WI38 (cell line): ENCODE results near the gene SH3BP4.

Source experiments
- H3K4me3 ChIP-seq: 2 replicates; pipeline ENCODE4 v1.5.1; 2011; ENCODE audit warnings: low read depth, mild to moderate bottlenecking, control low read depth, low read length
- TF ChIP-seq, protein P1 (sequence below): IDR thresholded peaks from 2 replicates; pipeline ENCODE4 v1.5.1; 2012; ENCODE audit warnings: low read depth, mild to moderate bottlenecking, control low read depth, low read length

The SH3BP4 gene

DNA sequence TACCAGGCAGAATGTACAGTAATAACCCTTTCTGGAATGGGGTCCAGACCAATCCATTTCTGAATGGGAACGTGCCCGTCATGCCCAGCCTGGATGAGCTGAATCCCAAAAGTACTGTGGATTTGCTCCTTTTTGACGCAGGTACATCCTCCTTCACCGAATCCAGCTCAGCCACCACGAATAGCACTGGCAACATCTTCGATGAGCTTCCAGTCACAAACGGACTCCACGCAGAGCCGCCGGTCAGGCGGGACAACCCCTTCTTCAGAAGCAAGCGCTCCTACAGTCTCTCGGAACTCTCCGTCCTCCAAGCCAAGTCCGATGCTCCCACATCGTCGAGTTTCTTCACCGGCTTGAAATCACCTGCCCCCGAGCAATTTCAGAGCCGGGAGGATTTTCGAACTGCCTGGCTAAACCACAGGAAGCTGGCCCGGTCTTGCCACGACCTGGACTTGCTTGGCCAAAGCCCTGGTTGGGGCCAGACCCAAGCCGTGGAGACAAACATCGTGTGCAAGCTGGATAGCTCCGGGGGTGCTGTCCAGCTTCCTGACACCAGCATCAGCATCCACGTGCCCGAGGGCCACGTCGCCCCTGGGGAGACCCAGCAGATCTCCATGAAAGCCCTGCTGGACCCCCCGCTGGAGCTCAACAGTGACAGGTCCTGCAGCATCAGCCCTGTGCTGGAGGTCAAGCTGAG lies 89.6 kb downstream of the SH3BP4 start:
- TF ChIP-seq, protein P1, sequence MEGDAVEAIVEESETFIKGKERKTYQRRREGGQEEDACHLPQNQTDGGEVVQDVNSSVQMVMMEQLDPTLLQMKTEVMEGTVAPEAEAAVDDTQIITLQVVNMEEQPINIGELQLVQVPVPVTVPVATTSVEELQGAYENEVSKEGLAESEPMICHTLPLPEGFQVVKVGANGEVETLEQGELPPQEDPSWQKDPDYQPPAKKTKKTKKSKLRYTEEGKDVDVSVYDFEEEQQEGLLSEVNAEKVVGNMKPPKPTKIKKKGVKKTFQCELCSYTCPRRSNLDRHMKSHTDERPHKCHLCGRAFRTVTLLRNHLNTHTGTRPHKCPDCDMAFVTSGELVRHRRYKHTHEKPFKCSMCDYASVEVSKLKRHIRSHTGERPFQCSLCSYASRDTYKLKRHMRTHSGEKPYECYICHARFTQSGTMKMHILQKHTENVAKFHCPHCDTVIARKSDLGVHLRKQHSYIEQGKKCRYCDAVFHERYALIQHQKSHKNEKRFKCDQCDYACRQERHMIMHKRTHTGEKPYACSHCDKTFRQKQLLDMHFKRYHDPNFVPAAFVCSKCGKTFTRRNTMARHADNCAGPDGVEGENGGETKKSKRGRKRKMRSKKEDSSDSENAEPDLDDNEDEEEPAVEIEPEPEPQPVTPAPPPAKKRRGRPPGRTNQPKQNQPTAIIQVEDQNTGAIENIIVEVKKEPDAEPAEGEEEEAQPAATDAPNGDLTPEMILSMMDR, result no peak

DNA sequence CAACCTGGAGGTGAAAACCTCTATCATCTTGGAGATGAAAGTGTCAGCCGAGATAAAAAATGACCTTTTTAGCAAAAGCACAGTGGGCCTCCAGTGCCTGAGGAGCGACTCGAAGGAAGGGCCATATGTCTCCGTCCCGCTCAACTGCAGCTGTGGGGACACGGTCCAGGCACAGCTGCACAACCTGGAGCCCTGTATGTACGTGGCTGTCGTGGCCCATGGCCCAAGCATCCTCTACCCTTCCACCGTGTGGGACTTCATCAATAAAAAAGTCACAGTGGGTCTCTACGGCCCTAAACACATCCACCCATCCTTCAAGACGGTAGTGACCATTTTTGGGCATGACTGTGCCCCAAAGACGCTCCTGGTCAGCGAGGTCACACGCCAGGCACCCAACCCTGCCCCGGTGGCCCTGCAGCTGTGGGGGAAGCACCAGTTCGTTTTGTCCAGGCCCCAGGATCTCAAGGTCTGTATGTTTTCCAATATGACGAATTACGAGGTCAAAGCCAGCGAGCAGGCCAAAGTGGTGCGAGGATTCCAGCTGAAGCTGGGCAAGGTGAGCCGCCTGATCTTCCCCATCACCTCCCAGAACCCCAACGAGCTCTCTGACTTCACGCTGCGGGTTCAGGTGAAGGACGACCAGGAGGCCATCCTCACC lies 90.2 kb downstream of the SH3BP4 start:
- TF ChIP-seq, protein P1, result no peak

More for the DNA sequence above, 89.6 kb downstream of the SH3BP4 start:
- no peak overlapping the region for H3K4me3 ChIP-seq

DNA sequence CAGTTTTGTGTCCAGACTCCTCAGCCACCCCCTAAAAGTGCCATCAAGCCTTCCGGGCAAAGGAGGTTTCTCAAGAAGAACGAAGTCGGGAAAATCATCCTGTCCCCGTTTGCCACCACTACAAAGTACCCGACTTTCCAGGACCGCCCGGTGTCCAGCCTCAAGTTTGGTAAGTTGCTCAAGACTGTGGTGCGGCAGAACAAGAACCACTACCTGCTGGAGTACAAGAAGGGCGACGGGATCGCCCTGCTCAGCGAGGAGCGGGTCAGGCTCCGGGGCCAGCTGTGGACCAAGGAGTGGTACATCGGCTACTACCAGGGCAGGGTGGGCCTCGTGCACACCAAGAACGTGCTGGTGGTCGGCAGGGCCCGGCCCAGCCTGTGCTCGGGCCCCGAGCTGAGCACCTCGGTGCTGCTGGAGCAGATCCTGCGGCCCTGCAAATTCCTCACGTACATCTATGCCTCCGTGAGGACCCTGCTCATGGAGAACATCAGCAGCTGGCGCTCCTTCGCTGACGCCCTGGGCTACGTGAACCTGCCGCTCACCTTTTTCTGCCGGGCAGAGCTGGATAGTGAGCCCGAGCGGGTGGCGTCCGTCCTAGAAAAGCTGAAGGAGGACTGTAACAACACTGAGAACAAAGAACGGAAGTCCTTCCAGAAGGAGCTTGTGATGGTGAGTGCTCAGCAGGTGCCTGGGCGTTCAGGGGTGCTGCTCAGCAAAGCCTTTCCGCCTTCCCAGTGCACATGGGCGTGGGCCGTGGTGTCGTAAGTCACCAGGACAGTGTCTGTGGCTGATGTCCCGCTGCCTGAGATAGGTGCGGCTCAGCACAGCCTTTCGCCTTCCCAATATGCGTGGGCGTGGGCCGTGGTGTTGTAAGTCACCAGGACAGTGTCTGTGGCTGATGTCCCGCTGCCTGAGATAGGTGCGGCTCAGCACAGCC lies 91.0 kb downstream of the SH3BP4 start:
- TF ChIP-seq, protein P1, result no peak
- no peak overlapping the region for H3K4me3 ChIP-seq

More for the DNA sequence above, 90.2 kb downstream of the SH3BP4 start:
- no peak overlapping the region for H3K4me3 ChIP-seq

DNA sequence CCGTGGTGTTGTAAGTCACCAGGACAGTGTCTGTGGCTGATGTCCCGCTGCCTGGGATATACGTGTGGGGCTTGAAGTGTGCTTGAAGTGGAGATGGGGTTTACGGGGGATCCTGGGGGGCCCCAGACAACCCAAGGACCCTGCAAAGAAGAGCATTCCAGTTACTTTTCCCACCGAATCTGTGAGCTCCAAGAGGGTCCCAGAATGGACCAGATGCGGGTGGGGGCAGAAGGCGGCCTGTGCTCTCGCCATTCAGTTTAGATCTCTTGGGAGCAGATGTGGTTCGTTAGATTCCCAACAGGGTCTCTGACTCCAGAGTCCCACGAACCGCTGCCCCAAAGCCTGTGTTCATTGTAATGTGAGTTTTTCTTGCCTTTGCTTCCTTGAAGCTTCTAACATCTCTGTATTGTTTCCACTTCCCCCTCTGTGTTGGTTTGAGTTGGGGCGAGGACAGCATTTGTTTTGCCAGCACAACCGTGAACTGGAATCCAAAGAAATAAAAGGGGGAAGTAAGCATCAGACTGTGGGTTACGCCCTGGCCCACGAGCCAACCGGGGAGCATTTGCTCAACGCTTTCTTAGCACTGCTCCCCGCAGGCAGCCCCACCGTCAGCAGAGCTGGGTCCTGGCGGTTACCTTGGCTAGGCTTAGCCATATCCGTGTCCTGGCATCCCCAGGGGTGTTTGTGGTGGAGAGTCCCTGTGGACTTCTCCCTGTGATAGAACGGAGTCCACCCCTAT lies 92.1 kb downstream of the SH3BP4 start:
- TF ChIP-seq, protein P1, result no peak
- H3K4me3 ChIP-seq, result no peak overlapping the region

DNA sequence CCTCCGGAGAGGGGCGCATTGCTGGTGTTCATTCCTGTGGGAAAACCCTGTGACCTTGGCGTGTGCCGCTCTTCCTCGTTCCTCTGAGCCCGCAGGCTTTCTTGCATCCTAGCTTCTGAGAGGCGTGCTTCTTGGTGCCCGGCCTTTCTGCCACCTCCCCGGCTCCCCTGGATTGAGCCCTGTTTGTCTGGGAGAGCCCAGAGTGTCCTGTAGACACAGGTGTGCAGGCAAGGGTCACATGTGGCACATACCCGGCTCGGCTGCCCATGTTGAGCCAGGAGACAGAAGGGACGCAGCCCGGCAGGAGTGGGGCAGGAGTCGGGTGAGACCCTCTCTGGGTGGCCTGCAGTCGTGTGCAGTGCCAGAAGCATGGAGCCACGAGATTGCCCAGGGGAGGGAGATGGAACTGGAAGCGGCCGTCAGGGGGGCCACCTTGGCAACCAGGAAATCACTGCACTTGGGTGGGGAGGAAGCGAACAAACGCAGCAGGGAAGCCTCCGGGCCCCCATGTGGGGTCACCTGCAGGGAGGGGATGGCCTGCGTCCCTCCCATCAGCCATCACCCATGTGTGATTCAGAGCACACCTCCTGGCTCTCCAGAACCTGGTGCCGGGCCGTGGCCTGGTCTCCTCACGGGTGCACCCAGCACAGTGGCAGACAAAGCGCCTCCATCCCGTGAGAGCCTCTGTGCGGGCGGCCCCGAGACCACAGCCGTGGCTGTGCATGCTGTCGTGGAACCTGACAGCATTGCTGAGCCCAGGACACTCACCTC lies 92.9 kb downstream of the SH3BP4 start:
- H3K4me3 ChIP-seq, result no peak overlapping the region
- TF ChIP-seq, protein P1, result no peak

DNA sequence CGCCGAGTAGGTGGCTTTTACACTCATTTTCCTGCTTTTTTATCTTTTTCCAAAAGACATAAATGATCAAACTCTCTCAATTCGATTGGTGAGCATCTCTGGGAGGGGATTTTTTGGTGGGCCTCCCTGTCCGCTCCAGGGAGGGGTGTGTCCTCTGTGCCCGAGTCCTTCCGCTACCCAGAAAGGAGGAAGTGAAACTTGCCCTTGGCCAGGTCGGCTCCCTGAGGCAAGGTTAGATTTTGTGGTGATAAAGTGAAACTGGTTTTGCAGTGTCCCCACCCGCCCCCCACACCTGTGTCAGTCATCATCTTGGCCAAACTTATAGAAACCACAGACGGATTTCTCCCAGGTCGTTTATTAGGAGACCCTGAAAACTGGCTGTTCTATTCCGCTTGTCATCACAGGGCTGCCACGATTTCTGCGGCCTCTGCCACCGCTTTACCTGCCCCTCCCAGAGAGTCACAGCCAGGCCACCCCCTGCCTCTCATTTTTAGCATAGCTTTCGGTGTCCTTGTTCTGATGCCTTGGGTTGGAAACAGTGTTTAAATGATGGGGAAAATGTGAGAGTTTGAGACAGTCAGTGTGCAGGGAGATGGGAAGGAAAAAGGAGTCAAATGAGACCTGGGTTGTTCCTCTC lies 93.6 kb downstream of the SH3BP4 start:
- TF ChIP-seq, protein P1, result no peak
- no peak overlapping the region for H3K4me3 ChIP-seq
